Activated T-cell treated with anti-CD3 and anti-CD28 coated beads, Interleukin-2, amount 50 U/mL, for 72 hours (primary cell): ENCODE results near the gene SPATA24. TPM values are rescaled to one million over a fixed set of nuclear protein-coding genes. Genes with fewer than 3 reads are reported as not detected.
A peak's percentile ranks its signal among the peaks of the same experiment; 100 is the strongest.
"Not testable (repeated sequence)": the region's sequence is repeated elsewhere in the genome, so short reads cannot be mapped to it uniquely, and the experiment has no call there.

Experiments used
- ATAC-seq, 2 donors: fragments of 150-1000 bp; cut with Tn5 transposase; replicated peaks in 1 of 2; 2 replicates each; pipeline ENCODE4 v1.10.0; 2021; ENCODE audit warnings: moderate library complexity in 2 of 2, mild to moderate bottlenecking in 1 of 2
- DNase-seq, 2 donors: peaks; one replicate each; pipeline ENCODE4 v3.0.0; 2021 to 2022; ENCODE audit warnings: mixed read lengths in 1 of 2
- H3K27ac Mint-ChIP-seq: one replicate; pipeline ENCODE4 v1.8.0; 2022; ENCODE audit warnings: mild to moderate bottlenecking, moderate library complexity, mixed read lengths
- H3K27me3 Mint-ChIP-seq: one replicate; pipeline ENCODE4 v1.8.0; 2022; ENCODE audit warnings: low read depth, mixed read lengths
- H3K36me3 Mint-ChIP-seq, 2 donors: one replicate each; pipeline ENCODE4 v1.8.0; 2022; ENCODE audit warnings: mixed read lengths in 2 of 2, mild to moderate bottlenecking in 1 of 2; ENCODE audit not compliant: insufficient read depth in 2 of 2
- H3K4me1 Mint-ChIP-seq: one replicate; pipeline ENCODE4 v1.8.0; 2022; ENCODE audit warnings: low read depth, mixed read lengths
- H3K4me3 Mint-ChIP-seq, 2 donors: one replicate each; pipeline ENCODE4 v1.8.0; 2022; ENCODE audit warnings: mild to moderate bottlenecking in 2 of 2, mixed read lengths in 2 of 2, moderate library complexity in 2 of 2
- H3K9me3 Mint-ChIP-seq, 2 donors: one replicate each; pipeline ENCODE4 v1.8.0; 2022; ENCODE audit warnings: mixed read lengths in 2 of 2
- total RNA-seq, 2 donors: library from RNA; stranded (reverse); gene quantifications; one replicate each; pipeline ENCODE4 v1.2.3, GENCODE V29; 2022

The SPATA24 gene, protein sequence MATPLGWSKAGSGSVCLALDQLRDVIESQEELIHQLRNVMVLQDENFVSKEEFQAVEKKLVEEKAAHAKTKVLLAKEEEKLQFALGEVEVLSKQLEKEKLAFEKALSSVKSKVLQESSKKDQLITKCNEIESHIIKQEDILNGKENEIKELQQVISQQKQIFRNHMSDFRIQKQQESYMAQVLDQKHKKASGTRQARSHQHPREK
- total RNA-seq = 1 to 10 TPM; 3.3 to 3.5 TPM

DNA sequence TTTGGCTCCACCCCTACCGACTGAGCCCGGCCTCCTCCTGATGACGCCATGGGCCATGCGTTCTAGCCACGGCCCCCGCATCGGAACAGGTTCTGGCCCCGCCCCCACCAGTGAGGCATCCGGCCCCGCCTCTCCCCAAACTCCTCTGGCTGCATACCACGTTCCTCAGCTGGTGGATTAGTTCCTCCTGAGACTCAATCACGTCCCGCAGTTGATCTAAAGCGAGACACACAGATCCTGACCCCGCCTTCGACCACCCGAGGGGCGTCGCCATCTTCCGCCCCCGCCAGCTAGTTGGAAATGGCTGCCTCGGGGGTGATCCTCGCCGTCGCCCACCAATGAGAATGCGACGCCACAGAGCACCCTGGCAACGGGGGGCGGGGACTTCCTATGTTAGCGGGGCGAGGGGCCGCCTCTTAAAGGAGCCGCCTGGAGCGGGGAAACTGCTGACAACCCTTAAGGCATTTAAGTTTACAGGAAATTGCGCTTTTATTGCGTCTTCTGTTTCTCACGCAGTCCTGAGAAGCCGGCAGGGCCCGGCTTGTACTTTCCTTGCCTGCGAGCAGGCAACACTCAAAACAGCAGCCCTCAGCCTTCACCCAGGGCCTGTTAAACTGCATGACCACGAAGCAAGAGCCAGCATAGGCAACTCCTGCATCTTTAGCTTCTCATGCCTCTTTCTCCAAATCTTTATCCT lies at the start of gene SPATA24:
Gene SPATA24 (minus strand): TSS at position 303 of the 697 bp plus-strand sequence. CDS start 29 bp downstream, at position 274.
- Mint-ChIP-seq H3K9me3 (no peaks in the 10 kb centered on the region), H3K36me3 (peaks cover 0 to 1% of the 10 kb centered on the region in 2 donors), H3K27me3 (no peaks in the 10 kb centered on the region), H3K27ac (peak within 1 kb of the TSS; percentile 97), H3K4me1 (peaks cover 50% of the 10 kb centered on the region), H3K4me3 (peak within 1 kb of the TSS; percentile 83 to 89)
- ATAC-seq (peak; percentile 91 to 92), DNase-seq (peak; percentile 99)

DNA sequence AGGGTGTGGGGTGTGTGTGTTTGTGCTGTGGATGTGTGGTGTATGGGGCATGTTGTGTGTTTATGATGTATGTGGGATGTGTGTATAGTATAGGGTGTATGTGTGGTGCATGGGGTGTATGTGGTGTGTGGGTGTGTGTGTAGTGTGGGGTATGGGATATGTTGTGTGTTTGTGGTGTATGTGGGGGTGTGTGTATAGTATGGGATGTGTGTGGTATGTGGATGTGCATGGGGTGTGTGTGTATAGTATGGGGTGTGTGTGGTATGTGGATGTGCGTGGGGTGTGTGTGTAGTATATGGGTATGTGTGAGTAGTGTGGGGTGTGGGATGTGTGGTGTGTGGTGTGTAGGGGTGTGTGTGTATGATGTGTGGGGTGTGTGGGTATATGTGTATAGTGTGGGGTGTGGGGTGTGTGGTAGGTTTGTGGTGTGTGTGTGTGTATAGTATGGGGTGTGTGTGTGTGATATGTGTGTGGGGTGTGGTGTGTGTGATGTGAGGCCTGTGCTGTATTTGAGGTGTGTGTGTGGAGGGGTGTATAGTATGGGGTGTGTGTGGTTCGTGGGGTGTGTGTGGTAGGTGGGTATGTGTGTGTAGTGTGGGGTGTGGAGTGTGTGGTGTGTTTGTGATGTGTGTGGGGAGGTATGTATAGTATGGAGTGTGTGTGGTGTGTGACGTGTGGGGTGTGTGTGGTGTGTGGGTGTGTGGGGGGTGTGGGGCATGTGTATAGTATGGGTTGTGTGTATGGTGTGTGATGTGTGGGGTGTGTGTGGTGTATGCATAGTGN lies 48.2 kb upstream of the SPATA24 start:
- ATAC-seq = no peak
- Mint-ChIP-seq H3K9me3 (peaks cover under 1 to 4% of the 10 kb centered on the region in 2 donors), H3K27me3 (no peaks in the 10 kb centered on the region), H3K36me3 (peaks cover 4 to 6% of the 10 kb centered on the region in 2 donors), H3K4me3 (no peak overlapping the region), H3K27ac (no peak overlapping the region), H3K4me1 (peaks cover 62% of the 10 kb centered on the region)
- no peak for DNase-seq

DNA sequence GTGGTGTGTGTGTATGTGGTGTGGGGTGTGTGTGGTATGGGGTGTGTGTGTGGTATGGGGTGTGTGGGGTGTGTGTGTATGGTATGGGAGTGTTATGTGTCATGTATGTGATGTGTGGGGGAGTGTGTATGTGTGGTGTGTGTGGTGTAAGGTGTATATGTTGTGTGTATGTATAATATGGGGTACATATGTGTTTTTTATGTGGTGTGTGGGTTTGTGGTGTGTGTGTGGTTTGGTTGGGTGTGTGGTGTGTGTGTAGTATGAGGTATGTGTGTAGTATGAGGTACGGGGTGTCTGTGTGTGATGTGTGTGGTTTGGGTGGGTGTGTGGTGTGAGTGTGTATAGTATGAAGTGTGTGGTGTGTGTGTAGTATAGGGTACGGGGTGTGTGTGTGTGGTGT lies 47.3 kb upstream of the SPATA24 start:
- Mint-ChIP-seq H3K27ac (no peak overlapping the region), H3K27me3 (no peaks in the 10 kb centered on the region), H3K4me1 (peaks cover 62% of the 10 kb centered on the region), H3K9me3 (peaks cover 3 to 4% of the 10 kb centered on the region in 2 donors), H3K4me3 (no peak overlapping the region), H3K36me3 (peaks cover 11 to 12% of the 10 kb centered on the region in 2 donors)
- DNase-seq (no peak), ATAC-seq (peak; percentile 2 to 12)

DNA sequence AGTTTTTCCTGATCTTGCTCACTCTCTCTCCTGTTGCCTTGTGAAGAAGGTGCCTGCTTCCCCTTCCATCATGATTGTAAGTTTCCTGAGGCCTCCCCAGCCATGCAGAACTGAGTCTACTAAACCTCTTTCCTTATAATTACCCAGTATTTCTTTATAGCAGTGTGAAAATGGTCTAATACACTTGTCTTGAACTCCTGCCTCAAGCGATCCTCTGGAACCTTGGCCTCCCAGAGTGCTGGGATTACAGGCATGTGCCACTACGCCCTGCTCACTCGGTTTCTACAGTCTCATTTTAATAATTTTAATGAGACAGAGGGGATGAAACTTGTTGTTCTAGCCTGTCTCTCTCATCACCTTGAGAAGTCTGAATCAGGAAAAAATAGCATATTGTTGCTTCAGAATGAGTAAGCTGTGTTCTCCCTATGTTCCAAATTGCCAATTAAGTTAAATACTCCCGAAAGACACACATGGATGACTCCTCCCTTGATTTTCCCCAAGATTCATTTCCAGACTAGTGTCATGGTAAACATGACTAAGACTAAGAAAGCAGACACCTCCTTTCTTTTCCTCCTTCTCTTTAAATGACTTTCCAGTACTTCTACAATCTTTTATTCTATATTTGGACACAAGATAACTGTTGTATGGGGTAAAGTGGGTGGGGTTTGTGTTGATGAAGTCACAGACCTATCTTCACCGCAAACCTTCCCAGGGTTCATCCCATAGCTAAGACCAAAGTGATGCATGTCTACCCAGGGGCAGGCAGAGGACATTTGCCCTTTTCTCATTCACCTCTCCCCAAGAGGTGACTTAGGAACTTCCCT lies 43.3 kb upstream of the SPATA24 start:
- peak overlapping the region; percentile 99 for H3K27ac Mint-ChIP-seq
- peaks cover 4 to 12% of the 10 kb centered on the region in 2 donors for H3K36me3 Mint-ChIP-seq
- ATAC-seq = peak; percentile 81
- H3K27me3 Mint-ChIP-seq = no peaks in the 10 kb centered on the region
- H3K4me1 Mint-ChIP-seq = peaks cover 72% of the 10 kb centered on the region
- peak; percentile 68 to 70 for DNase-seq
- H3K9me3 Mint-ChIP-seq = peaks cover 0 to 3% of the 10 kb centered on the region in 2 donors
- H3K4me3 Mint-ChIP-seq = peak overlapping the region; percentile 74 to 80

DNA sequence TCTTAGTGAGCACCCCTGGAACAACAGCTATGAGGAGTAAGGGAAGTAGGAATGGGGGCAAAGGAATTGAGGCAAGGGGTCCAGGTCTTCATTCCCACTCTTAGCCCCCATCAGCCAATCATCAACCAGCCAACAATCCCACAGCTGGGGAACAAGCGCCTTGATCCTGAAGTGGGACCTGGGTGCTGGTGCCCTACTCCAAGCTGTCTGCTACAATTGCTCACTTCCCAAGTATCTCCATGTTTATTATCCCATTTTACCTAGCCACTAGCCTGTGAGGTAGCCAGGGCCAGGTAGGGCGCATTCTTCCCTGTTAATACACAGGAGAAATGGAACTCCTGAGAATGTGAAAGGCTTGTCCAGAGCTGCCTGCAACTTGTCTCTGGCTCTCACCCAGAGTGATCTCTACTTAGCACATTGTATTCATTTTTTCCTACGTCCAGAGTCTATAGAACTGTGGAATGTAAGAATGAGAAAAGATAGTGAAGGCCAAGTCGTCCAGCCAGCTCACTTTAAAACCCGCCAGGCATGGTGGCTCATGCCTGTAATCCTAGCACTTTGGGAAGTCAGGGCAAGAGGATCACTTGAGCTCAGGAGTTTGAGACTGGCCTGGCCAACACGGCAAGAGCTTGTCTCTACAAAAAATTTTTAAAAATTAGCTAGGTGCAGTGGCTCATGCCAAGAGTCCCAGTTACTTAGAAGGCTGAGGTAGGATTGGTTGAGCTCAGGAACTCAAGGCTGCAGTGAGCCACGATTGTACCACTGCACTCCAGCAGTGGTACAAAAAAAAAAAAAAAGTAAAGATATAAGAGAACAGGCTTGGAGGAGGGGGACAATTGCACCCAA lies 41.7 kb upstream of the SPATA24 start:
- peaks cover 84% of the 10 kb centered on the region for H3K4me1 Mint-ChIP-seq
- no peaks in the 10 kb centered on the region for H3K27me3 Mint-ChIP-seq
- peak overlapping the region in 1 of 2 donors; percentile 14 for H3K4me3 Mint-ChIP-seq
- ATAC-seq (no peak), DNase-seq (no peak)
- peak overlapping the region; percentile 99 for H3K27ac Mint-ChIP-seq
- H3K9me3 Mint-ChIP-seq = peaks cover 0 to 3% of the 10 kb centered on the region in 2 donors
- peaks cover 4 to 12% of the 10 kb centered on the region in 2 donors for H3K36me3 Mint-ChIP-seq

DNA sequence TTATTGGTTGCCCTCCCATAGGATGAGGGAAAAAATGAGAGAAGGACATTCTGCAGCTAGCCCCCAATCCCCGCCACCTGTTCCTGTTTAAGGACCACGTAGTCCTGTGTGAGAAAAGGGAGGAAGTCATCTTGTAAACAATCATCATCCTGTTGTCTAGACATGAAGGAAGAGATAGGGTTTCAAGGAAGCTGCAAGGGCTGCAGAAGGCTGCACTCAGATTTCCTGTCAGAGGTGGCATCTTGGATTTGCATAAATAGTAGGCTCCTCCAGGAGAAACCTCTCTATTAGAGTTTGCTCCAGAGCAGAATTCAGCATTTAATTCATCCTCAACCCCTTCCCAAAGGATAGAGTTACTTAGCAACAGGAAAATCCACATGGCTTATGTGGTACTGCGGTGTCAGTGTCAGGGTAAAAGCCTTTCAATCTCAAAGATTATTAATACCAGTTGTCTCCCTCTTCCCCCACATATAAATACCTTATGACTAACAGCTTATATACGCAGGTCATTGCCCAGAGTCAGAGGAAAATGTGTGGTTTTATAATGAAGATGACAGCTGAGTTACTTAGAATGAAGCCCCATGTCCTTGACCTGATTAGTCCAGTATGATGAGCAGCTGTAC lies 40.1 kb upstream of the SPATA24 start:
- peaks cover 0 to 3% of the 10 kb centered on the region in 2 donors for H3K9me3 Mint-ChIP-seq
- H3K4me3 Mint-ChIP-seq = peak overlapping the region in 1 of 2 donors; percentile 22
- H3K27me3 Mint-ChIP-seq = no peaks in the 10 kb centered on the region
- peaks cover 89% of the 10 kb centered on the region for H3K4me1 Mint-ChIP-seq
- ATAC-seq (peak; percentile 9 to 37), DNase-seq (no peak)
- H3K36me3 Mint-ChIP-seq = peaks cover 4 to 12% of the 10 kb centered on the region in 2 donors
- H3K27ac Mint-ChIP-seq = peak overlapping the region; percentile 26

DNA sequence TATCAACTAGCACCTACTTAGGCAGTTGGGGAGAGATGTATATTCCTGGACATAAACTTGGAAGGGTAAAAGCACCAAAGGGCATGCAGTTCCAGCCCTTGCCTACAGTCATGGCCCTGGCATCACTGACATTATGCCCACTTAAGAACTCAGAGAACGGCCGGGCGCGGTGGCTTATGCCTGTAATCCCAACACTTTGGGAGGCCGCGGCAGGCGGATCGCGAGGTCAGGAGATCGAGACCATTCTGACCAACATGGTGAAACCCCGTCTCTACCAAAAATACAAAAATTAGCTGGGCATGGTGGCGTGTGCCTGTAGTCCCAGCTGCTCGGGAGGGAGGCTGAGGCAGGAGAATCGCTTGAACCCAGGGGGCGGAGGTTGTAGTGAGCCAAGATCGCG lies 36.5 kb upstream of the SPATA24 start:
- H3K27me3 Mint-ChIP-seq, DNase-seq, ATAC-seq, H3K27ac Mint-ChIP-seq, H3K9me3 Mint-ChIP-seq: not testable (repeated sequence)
- peak overlapping the region; percentile 96 to 98 for H3K4me3 Mint-ChIP-seq
- H3K36me3 Mint-ChIP-seq = peaks cover 3 to 19% of the 10 kb centered on the region in 2 donors
- H3K4me1 Mint-ChIP-seq = peaks cover 77% of the 10 kb centered on the region

DNA sequence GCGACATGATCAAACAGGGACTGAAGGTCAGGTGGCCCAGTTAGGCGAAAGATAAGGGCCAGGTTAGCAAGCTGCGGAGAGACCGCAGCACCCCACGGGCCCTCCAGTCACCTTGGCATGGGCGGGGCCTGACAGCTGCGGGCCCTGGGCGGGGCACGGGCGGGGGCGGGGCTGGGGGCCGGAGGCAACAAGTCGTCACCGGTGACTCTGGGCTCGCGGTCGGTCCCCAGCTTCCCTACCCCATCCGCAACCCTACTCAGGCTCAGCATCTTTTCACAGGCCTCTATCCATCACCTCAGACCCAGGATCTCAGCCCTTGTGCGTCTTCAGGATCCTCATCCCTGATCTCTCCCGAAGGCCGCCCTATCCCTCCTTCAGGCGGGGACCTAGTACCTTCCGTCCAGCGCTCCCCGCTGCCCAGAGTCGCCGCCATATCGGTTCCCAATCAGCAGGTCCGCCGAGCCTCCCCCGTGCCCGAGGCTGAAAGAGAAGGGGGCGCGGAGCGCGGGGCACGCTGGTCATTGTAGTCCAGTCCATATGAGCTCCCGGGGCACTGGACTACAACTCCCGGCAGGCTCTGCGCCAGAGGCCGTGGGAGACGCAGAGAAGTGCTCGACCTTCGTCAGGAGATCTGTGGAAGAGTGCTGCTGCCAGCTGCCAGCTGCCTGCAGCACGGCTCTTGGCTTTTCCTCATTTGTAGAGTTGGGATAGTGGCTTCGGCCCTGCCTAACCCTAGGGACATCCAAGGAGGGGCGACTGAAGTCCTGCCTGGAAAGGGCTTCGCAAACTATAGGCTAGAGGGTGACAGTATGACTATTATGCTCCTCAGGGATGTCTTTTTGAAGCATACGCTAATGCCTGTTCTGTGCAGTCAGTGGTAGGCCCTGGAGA lies 35.4 kb upstream of the SPATA24 start, which contains the start of gene DNAJC18:
Gene DNAJC18 (minus strand): TSS at position 513 of the 891 bp plus-strand sequence. CDS start 80 bp downstream, at position 433.
- peak; percentile 80 to 85 for ATAC-seq
- Mint-ChIP-seq H3K36me3 (peaks cover 6 to 25% of the 10 kb centered on the region in 2 donors), H3K4me1 (peaks cover 65% of the 10 kb centered on the region), H3K9me3 (no peaks in the 10 kb centered on the region), H3K27me3 (no peaks in the 10 kb centered on the region), H3K4me3 (peak within 1 kb of the TSS; percentile 96 to 98), H3K27ac (peak within 1 kb of the TSS; percentile 99)
- DNase-seq = peak; percentile 93

DNA sequence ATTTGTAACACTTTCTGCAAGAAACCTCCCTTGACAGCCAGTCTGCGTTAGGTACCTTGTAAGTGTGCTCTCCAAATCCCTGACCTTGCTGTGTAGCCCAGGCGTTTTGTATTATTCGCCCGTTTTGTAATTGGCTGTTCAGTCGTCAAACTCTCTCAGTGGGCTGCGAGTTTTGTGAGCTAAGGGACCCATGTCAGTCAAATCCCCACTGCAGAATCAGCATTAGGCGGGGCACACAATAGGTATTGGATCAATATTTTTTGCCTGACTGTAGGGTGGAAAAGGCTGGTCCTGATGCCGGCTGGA lies 34.8 kb upstream of the SPATA24 start:
- Mint-ChIP-seq H3K36me3 (peaks cover 6 to 25% of the 10 kb centered on the region in 2 donors), H3K4me1 (peaks cover 59% of the 10 kb centered on the region)

DNA sequence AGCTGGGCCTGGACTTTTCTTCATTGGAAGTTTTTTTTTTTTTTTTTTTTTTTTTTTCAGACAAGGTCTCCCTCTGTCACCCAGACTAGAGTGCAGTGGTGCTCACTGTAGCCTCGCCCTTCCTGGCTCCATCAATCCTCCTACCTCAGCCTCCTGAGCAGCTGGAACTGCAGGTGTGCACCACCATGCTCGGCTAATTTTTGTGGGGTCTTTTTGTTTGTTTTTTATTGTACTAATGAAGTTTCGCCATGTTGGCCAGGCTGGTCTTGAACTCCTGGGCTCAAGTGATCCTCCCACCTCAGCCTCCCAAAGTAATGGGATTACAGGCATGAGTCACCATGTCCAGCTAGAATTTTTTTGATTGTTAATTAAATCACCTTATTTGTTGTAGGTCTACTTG lies 31.8 kb upstream of the SPATA24 start:
- Mint-ChIP-seq H3K36me3 (peaks cover 8 to 25% of the 10 kb centered on the region in 2 donors), H3K27me3 (no peaks in the 10 kb centered on the region), H3K27ac (no peak overlapping the region)

More for the DNA sequence above, 34.8 kb upstream of the SPATA24 start:
- H3K9me3 Mint-ChIP-seq = no peaks in the 10 kb centered on the region
- peak overlapping the region; percentile 96 to 98 for H3K4me3 Mint-ChIP-seq
- DNase-seq (no peak), ATAC-seq (no peak)
- H3K27ac Mint-ChIP-seq = peak overlapping the region; percentile 56
- no peaks in the 10 kb centered on the region for H3K27me3 Mint-ChIP-seq

DNA sequence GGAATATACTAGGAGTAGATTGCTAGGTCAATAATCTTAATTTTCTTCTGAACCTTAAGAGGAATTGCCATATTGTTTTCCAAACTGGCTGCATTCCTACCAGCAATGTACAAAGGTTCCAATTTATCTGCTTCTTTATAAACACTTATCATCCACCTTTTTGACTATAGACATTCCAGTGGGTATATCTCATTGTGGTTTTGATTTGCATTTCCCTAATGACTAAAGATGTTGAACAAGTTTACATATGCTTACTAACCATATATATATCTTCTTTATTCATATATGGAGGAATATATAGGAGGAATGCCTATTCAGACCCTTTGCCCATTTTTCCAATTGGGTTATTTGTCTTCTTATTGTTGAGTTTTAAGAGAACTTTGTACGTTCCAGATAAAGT lies 27.8 kb upstream of the SPATA24 start:
- no peak for ATAC-seq
- H3K27ac Mint-ChIP-seq = no peak overlapping the region
- H3K4me1 Mint-ChIP-seq = peaks cover 27% of the 10 kb centered on the region
- no peak for DNase-seq
- H3K4me3 Mint-ChIP-seq = no peak overlapping the region
- no peaks in the 10 kb centered on the region for H3K9me3 Mint-ChIP-seq
- no peaks in the 10 kb centered on the region for H3K27me3 Mint-ChIP-seq
- peaks cover 8 to 24% of the 10 kb centered on the region in 2 donors for H3K36me3 Mint-ChIP-seq

More for the DNA sequence above, 31.8 kb upstream of the SPATA24 start:
- Mint-ChIP-seq H3K9me3 (no peaks in the 10 kb centered on the region), H3K4me3 (no peak overlapping the region), H3K4me1 (peaks cover 50% of the 10 kb centered on the region)
- ATAC-seq (no peak), DNase-seq (no peak)
